SK-MEL-5 (cell line): ENCODE measurements around the gene DSEL. TPM values are rescaled to one million over a fixed set of nuclear protein-coding genes. Genes with fewer than 3 reads are reported as not detected.

Source experiments
- DNase-seq: peaks from one replicate; pipeline ENCODE4 v3.0.0-alpha.2; 2016; ENCODE audit warnings: low read depth, low spot score
- in situ Hi-C: cut with HindIII; loops from 2 replicates; pipeline ENCODE4 v1.10.0; 2016; ENCODE audit warnings: low sequenced_read_pairs, high pct_unique_total_duplicates, low pct_unique_long_range_greater_than_20kb
- total RNA-seq: library from RNA; depleted of rRNA; stranded (reverse); fragments of >200 nt; shearing (Covaris generic); gene quantifications from 2 replicates; pipeline ENCODE4 v1.2.3, GENCODE V29; 2014

The DSEL gene
- total RNA-seq, 1 experiment from 2014 or later, result 1.4 TPM

- no peak for DNase-seq
- in situ Hi-C loops, result no loop called here
Measured at GRCh38 chr18:67510831-67511230, 5.7 kb downstream of the DSEL start.

- DNase-seq, result no peak
- in situ Hi-C loops, result no loop called here
Measured at GRCh38 chr18:67509741-67510391, 6.7 kb downstream of the DSEL start.

- in situ Hi-C loops, result no loop called here
- DNase-seq, result no peak
Measured at GRCh38 chr18:67508146-67508545, 8.4 kb downstream of the DSEL start.

GRCh38 chr18:67504739-67505138 is 11.8 kb downstream of the DSEL start:
- DNase-seq, result no peak
- in situ Hi-C loops, result no loop called here

- in situ Hi-C loops, result no loop called here
- DNase-seq, result no peak
Measured at GRCh38 chr18:67500522-67501205, 15.9 kb downstream of the DSEL start.

GRCh38 chr18:67496469-67496868 is 20.1 kb downstream of the DSEL start:
- DNase-seq, result no peak
- in situ Hi-C loops, result no loop called here

GRCh38 chr18:67486534-67486933 is 30.0 kb downstream of the DSEL start:
- DNase-seq, result no peak
- in situ Hi-C loops, result no loop called here

GRCh38 chr18:67485655-67486054 is 30.9 kb downstream of the DSEL start:
- in situ Hi-C loops, result no loop called here
- DNase-seq, result no peak

- in situ Hi-C loops, result no loop called here
- no peak for DNase-seq
Measured at GRCh38 chr18:67484458-67484857, 32.1 kb downstream of the DSEL start.

- no peak for DNase-seq
- in situ Hi-C loops, result no loop called here
Measured at GRCh38 chr18:67483952-67484351, 32.6 kb downstream of the DSEL start.

GRCh38 chr18:67483237-67483636 is 33.3 kb downstream of the DSEL start:
- DNase-seq, result no peak
- in situ Hi-C loops, result no loop called here

- in situ Hi-C loops, result no loop called here
- no peak for DNase-seq
Measured at GRCh38 chr18:67478249-67478648, 38.3 kb downstream of the DSEL start.

GRCh38 chr18:67477522-67477921 is 39.0 kb downstream of the DSEL start:
- DNase-seq, result no peak
- in situ Hi-C loops, result no loop called here

- DNase-seq, result no peak
- in situ Hi-C loops, result no loop called here
Measured at GRCh38 chr18:67476585-67476984, 39.9 kb downstream of the DSEL start.

- in situ Hi-C loops, result no loop called here
- DNase-seq, result no peak
Measured at GRCh38 chr18:67475673-67476072, 40.8 kb downstream of the DSEL start.

GRCh38 chr18:67468038-67468437 is 48.5 kb downstream of the DSEL start:
- in situ Hi-C loops, result no loop called here
- DNase-seq, result no peak

- DNase-seq, result no peak
- in situ Hi-C loops, result no loop called here
Measured at GRCh38 chr18:67467188-67467587, 49.3 kb downstream of the DSEL start.

GRCh38 chr18:67464499-67464898 is 52.0 kb downstream of the DSEL start:
- in situ Hi-C loops, result no loop called here
- no peak for DNase-seq

GRCh38 chr18:67463829-67464228 is 52.7 kb downstream of the DSEL start:
- DNase-seq, result peak; percentile 38
- in situ Hi-C loops, result no loop called here
